ENCODE results near the gene PITX2.

Gene PITX2

GRCh38 chr4:110636680-110637407 is 14.0 kb upstream of the PITX2 start:
- DNase-seq (ENCODE audit: low read depth, low spot score) = no peak

DNA sequence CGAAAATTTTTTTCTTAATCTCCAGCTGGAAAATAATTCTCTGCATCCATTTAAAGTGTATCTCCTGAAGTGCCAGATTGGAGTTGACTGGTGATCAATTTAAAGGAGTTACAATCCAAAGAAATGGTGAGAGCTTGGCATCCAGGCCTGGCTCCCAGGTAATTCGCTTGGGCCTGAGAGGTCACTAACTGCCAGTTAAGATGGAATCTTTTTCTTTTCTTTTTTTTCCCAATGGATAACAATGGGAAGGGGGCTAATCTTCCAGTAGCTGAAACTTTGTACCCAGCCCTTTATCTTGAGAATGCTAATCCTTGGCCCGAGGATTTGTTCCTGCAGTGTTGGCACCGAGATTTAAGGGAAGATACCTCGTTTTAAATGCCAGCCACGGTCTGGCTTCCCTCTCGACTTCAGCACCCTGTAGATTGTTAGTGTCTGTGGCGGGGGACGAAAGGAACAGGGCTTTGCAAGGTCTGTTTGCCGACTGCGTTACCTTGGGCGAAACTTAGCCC is 13.3 kb upstream of the PITX2 start:
- no peak for DNase-seq (ENCODE audit: low read depth, low spot score)

DNA sequence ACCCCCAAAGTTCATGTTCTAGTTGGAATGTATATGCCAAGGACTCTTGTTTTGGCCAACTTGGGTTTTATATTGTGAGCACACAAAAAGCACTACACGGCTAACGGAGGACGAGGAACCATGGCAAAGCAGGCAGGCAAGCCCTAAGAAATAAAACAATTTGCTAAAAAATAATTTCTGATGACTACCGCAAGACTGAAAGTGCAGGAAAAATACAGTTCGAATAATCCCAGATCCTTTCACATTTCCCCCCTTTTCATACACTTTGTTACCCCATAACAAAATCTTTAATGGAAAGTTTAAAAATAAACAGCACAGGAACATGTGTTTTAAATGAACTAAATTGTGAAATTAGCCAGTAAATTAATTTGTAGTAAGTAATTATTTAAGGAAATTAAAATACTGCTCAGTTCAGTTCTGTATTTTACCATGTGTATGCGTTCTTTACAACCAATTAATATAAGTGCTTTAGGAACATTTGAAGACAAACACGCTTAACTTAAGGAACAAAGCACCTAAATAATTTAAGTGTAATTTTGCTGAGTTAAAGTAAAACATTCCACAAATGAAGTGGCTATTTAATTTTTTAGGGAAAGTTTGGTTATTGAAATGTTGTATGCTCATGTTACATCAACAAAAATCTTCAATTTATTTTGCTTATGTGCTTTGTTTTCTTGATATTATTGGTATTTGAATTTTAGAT is 12.4 kb upstream of the PITX2 start:
- DNase-seq (ENCODE audit: low read depth, low spot score) = no peak

DNA sequence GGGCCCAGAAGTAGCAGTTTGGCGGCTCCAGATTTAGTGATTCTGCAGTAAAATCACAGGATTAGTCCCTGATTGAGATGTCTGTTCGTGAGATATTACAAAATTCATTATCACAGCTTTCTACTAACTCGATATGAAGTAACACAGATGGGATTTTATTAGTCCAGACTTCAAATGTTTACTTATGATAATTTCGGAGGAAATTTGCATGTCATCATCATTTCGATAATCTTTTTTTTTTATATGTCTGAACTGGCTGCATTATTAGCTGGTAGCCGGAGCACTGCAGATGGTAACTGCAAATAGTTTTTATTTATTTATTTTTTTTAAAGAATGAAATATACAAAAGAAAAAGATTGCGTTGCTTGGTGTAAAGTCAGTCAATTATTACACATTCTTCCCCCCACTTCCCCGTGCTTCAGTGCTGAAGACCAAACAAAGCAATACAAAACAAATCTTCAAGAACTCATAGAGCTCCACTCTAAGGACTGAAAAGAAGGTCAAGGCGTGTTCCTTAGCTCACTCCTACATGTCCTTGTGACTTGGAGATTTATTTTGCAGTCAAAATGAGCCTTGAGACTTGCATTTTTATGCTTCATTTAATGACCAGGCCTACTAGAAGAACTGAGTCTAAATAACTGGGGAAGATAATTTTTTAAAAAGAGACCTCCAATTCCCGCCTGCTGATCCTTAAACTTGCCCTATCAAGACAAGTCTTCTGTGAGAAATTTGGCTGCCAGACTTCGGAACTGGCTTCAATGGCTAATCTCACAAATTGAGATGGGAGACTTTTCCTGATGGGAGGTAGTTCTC is 11.7 kb upstream of the PITX2 start:
- DNase-seq (ENCODE audit: low read depth, low spot score) = no peak

- DNase-seq (ENCODE audit: low read depth, low spot score) = no peak
Observed at GRCh38 chr4:110633358-110634341, 10.8 kb upstream of the PITX2 start.

GRCh38 chr4:110632506-110633357 is 9.9 kb upstream of the PITX2 start:
- no peak for DNase-seq (ENCODE audit: low read depth, low spot score)

- DNase-seq (ENCODE audit: low read depth, low spot score) = no peak
Observed at GRCh38 chr4:110631584-110632505, 9.0 kb upstream of the PITX2 start.

- DNase-seq (ENCODE audit: low read depth, low spot score) = no peak
Observed at GRCh38 chr4:110630688-110631402, 8.0 kb upstream of the PITX2 start.

GRCh38 chr4:110629780-110630687 is 7.2 kb upstream of the PITX2 start:
- DNase-seq (ENCODE audit: low read depth, low spot score) = no peak

GRCh38 chr4:110629214-110629754 is 6.4 kb upstream of the PITX2 start:
- no peak for DNase-seq (ENCODE audit: low read depth, low spot score)

- no peak for DNase-seq (ENCODE audit: low read depth, low spot score)
Observed at GRCh38 chr4:110628663-110629213, 5.9 kb upstream of the PITX2 start.

DNA sequence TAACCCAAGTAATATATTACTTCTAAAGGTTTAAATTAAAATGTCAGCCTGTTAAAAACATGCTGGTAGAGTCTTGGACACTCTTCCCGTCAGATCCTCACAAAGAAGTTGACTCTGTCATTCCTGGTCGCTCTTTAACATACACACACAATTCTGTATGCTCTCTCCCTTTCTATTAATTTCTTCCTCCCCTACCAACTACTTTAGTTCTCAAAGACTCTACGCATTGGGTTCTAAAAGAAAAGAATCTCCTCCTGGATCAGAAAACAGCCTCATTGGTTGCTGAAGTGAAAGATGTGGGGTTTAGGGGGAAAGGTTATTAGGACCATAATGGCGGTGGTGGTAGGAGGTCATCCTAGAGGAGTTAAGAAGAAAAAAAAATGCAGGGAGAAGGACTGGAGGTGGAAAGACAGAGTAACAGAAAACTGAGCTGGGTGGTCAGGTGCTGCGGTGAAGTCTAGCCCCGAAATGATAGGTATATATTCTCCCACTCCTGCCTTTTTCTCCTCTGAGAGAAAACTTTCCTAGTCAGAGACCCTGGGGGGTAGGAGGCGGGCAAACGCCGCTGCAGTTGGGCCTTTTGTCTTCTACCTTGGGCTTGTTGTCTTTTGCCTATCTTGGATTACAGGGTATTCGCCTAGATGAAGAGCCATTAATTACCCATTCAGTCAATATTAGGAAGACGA is 5.2 kb upstream of the PITX2 start:
- DNase-seq (ENCODE audit: low read depth, low spot score) = no peak

DNA sequence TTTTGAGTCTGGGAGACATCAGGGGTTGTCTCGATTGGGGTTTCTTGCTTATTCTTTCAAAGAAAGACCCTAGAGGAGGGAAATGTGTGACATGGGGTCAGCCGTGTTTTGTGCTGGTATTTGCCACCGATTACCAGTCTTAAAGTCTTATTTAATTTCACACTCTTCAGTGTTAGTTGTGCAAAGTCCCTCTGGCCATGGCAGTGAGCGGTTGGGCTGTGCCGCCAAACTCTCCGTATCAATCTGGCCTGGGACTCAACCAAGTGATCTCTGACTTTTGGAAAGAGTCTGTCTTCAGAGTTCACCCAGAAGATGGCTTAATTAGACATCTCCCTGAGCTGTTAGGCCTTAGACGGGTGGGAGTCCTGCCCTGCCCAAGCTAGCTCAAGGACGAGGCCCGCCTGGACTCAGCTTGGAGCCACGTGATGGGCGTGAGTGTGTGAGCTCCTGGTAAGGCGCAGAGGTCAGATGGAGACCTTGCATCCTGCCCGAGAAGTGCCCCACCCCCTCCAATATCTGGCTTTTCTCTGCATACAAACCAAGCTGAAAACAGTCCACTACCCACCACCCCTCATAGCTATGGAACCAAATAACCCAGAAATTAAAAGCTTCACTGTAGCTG is 3.8 kb upstream of the PITX2 start:
- DNase-seq (ENCODE audit: low read depth, low spot score) = no peak

GRCh38 chr4:110625576-110626257 is 2.8 kb upstream of the PITX2 start:
- DNase-seq (ENCODE audit: low read depth, low spot score) = no peak

DNA sequence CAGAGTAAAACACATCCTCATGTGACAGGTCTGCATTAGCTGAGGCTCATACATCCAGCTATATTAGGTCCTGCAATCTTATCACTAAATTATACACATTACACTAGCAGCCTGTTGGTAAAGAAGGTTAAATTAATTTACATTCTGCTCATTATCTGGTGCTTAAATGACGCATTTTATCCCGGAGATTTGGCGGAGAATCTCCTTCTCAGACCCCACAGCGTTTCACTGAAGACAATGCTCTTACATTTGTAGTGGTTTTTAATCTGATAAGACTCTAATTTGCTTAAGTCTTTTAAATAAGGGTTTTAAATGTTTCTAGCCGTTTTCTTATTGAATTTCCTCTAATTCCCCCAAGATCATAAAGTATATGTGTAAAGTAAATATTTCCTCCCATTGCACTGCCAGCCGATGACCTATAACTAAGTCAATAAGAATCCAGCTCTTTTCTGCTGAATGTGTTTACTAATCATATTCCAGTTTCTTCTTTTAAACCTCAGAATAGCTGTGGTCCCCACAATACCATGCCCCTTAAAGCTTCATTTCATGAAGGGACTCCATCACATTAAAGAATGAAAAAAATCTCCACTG is 2.1 kb upstream of the PITX2 start:
- DNase-seq (ENCODE audit: low read depth, low spot score) = no peak
